Endothelial cell of umbilical vein (primary cell): ENCODE results near the gene POLR1D.

Experiments
- CTCF ChIP-seq, 2 donors: IDR thresholded peaks; 1 replicate in 1 of 2; 2 replicates in 1 of 2; pipeline ENCODE4 v1.5.1; 2011; ENCODE audit warnings: low read length in 2 of 2, mild to moderate bottlenecking in 2 of 2, moderate library complexity in 2 of 2, control low read depth in 1 of 2, inconsistent platforms in 1 of 2, low read depth in 1 of 2; ENCODE audit not compliant: insufficient read depth in 1 of 2; ENCODE audit errors: extremely low read depth in 1 of 2
- MYC ChIP-seq: IDR thresholded peaks from one replicate; pipeline ENCODE4 v1.6.1; 2011; ENCODE audit warnings: mild to moderate bottlenecking, low read depth, low read length
- POLR2A ChIP-seq: IDR thresholded peaks from 2 replicates; pipeline ENCODE4 v1.6.1; 2012; ENCODE audit warnings: low read depth, mild to moderate bottlenecking, control low read depth, low read length

GRCh38 chr13:27574661-27575060, 47.0 kb upstream of the POLR1D start:
- TF ChIP-seq POLR2A (no peak), MYC (no peak), CTCF (IDR thresholded peaks at IDR 0.05; ENCODE audit: extremely low read depth in 1 of 2, insufficient read depth in 1 of 2, low read depth in 1 of 2, low read length in 2 of 2) (no peak)
